HG03095 (cell line): ENCODE measurements around the gene INTS4.
"Not testable (repeated sequence)": the region's sequence is repeated elsewhere in the genome, so short reads cannot be mapped to it uniquely, and the experiment has no call there.

Source experiments
- ATAC-seq: cut with Tn5 transposase; IDR thresholded peaks from one replicate; pipeline ENCODE4 v1.9.1; 2021; ENCODE audit warnings: moderate library complexity; ENCODE audit not compliant: unreplicated experiment

INTS4 gene

DNA sequence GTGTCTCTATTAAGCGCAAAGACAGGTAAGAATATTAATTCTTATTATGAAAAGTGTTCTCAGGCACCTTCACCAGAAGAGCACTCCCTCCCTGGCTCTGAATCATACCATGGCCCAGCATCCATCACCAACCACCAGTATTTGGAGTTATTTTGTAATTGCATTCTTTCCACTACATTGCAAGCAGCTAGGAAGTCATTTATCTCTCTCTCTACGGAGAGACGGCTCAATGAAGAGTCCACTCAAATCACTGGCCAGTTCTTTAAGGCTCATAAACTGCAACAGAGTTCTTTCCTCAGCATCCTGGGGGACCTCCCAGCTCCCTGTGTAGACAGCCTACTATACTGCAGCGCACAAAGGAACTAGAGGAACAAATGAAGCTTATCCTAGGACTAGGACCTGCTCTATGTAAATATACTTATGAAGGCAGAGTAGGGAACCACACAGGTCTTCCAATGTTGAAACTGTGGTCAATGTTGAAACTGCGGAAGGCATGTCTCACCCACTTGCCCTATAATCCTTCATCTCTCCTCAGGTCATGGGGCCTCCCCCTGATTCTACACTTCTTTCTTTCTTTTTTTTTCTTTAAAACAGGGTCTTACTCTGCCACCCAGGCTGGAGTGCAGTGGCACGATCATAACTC, 110.2 kb downstream of the INTS4 start:
- ATAC-seq = no peak

DNA sequence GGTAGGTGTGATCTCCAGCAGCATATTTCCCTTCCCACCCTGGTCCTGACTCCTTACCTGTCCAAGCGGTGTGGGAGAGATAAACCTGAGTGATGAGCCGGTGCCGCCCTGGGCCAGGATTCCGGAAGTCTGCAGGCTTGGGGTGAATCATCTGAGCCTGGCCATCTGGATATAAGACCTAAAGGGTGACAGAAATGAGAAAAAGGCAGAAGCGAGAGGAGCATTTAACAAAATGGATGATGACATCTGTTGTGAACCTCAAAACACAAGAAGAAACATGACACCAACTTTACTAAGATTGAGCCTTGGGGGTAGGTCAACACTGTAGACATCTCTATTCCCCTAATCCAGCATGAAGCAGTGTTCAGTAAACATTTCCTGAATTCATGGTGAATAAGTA, 110.7 kb downstream of the INTS4 start:
- no peak for ATAC-seq

DNA sequence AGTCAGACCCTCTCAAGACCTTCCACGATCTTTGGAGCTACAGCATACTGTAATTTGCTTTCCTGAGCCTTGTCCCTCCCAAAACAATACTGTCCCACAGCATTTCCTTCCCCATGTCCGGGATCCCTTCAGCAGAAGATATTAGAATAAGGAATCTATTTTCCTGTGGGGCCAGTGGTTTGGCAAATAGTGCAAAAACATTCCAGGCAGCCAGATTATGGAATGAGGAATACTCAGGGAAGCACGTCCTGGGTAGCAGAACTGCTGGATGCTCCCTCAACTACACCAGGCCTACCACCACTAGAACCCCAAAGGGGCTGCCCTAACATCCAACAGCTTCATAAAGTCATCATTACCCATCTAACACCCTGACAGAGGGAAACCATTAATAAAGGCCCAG, 112.1 kb downstream of the INTS4 start:
- ATAC-seq = no peak

DNA sequence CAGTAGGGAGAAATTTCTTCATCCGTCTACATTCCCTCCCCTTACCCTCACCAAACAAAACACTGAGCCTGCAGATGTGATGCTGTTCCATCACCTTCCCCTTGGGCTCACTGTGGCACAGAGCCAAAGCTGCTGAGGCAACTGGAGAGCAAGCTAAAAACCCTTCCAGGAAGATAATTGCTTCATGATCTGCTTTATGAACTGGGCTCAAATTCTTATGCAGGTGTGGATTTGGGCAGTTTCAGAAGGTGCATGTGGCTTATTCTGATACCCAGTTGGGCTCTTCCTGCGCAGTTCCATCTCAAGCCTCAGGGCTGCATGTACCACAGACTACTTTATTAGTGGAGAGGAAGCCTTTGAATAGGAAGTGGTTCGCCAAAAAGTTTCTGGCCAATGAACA, 115.2 kb downstream of the INTS4 start:
- ATAC-seq = peak; percentile 76

DNA sequence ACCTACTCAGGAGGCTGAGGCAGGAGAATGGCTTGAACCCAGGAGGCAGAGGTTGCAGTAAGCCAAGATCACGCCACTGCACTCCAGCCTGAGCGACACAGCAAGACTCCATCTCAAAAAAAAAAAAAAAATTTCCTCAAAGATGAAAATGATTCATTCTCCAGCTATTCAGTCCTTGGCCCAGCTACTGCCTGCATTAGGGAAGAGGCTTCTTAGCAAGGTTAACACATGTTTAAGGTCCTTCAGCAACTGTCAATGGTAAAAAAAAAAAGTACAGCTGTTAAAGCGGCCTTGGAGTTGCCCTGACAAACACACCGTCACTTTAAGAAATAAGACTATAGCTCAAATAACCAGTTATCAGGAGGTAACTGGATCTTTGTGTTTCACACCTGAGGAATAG, 116.2 kb downstream of the INTS4 start:
- not testable (repeated sequence) for ATAC-seq

DNA sequence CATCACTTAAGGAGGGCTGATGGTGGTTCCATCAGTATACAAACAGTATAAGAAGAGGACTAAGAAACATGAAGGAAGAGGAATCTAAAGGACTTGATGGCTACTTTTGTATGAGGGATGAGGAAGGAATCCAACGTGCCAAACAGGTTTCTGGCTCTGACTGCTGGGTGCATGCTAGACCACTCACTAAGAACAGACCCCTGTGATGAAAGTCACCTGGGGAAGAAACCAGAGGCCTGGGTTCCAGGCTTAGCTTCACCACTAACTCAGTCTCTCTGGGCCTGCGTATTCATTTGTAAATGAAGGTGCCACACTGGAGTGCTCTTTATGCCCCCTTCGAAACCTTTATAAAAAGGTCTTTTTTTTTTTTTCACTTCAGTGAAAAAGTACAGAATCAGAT, 118.4 kb downstream of the INTS4 start:
- no peak for ATAC-seq

DNA sequence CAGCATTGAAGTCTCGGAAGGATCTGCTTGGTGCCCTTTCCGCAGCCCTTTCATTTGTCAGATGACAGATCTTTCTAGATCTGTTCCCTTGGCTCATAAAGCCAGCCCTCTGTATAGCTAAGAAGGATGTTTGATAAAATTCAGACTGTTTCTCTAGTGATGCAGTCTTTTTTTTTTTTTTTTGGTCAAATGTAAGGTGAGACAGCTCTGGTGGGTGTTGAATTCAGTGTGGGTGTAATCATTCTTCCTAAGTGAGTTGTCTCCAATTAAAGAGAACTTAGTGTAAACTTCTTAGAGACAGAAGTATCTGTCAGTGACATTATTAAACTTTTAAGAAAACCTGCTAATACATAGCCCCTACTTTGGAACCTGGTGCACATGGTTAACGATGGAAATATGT, 120.3 kb downstream of the INTS4 start:
- ATAC-seq = no peak

DNA sequence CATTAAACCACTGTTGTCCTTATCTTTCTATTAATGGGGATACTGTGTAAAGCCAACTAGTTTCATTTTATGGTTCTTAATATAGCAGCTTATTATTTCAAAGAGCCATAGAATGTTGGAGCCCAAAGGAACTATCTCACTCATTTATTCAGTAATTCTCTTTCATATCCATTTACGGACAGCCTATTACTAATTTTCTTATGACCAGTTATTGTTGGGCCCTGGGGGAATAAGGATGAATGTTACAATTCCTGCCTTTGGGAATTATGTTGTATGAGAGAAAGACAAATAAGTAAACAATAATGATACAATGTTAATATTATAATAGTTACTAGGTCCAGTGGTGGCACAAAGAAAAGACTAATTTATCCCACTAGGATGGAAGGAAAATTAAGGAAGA, 121.1 kb downstream of the INTS4 start:
- ATAC-seq = no peak

DNA sequence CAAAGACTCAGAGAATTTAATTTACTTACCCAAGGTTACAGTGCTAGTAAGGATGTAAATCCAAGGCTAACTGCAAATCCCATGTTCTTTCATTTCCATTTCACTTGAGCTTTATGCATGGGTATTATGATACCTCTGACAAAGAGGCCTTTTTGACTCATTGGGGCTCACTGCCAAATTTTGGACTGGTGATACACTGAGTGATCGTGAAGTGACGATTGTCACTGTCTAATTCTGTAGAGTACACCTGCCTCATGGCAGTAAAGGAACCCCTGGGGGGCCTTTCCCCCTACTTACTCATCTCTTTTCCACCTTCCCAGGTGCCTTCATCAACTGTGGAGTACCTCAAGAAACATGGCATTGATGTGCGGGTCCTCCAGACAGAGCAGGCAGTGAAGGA, 122.6 kb downstream of the INTS4 start:
- ATAC-seq = no peak

DNA sequence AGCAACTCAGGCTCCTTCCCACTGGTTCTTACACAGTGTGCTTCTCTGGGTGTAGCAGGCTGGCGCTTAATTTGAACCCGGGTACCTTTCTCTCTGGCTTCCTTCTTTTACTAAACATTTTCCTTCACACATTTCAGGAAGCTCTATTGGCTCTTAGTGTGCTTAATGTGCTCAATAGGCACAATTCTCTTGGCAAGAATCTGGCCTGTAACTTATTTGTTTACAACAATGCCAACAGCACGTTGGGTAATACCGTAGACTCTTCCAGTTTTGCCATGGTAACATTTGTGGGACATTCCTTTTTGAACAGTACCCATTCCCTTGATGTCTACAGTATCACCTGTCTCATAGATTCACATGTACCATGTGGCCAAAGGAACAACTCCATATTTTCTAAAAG, 125.7 kb downstream of the INTS4 start:
- ATAC-seq = no peak

DNA sequence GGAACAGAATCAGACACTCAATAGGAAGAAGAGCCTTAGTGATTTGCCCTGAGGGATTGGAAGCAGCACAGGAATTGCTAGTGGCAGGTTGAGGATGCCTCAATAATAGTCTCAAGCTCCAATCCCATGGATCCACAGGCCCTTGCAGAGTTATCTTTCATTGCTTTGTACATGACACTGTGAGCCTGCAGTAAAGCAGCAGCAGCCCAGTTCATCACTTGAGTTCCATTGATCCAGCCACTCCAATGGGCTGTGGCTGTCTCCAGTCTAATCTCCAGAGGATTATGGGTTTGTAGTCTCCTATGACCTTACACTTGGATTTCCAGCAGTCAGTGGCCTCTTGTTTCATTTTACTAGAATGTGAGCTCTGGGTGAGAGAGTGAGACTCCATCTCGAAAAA, 128.1 kb downstream of the INTS4 start:
- ATAC-seq = no peak

DNA sequence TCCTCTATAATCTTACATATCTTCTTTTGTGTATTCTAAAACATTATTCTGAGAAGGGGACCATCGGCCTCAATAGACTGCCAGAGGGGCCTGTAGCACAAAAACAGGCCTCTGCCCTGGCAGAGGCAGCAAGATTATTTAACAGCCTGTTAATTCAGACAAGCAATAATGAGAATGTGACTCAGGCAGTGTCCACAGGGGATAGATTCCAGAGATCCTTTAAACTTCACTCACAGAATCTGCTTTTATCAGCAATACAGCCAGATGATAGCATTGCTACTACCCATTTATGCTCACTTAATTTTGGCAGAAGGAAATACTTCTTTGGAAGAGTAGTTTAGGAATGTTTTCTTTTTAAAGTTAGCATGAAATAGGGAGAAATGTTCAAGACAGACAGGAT, 128.7 kb downstream of the INTS4 start:
- no peak for ATAC-seq

DNA sequence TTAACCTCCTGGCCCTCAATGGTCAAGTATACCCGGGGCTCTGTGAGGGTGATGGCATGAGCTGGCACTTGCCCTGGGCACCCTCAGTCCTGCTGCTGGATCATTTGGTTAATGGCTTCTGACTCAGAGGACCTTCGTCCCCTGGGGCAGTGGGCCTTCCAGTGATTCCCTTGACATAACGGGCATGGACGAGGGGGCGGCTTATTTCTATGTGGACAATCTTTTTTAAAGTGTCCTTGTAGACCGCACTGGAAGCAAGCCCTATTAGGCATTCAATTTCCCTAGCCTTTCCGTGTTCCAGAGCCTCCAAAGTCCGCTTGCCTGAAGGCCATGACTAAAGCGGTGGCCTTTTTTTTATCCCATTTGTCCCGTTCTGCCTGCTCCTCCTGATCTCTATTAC, 133.0 kb downstream of the INTS4 start:
- ATAC-seq = not testable (repeated sequence)

DNA sequence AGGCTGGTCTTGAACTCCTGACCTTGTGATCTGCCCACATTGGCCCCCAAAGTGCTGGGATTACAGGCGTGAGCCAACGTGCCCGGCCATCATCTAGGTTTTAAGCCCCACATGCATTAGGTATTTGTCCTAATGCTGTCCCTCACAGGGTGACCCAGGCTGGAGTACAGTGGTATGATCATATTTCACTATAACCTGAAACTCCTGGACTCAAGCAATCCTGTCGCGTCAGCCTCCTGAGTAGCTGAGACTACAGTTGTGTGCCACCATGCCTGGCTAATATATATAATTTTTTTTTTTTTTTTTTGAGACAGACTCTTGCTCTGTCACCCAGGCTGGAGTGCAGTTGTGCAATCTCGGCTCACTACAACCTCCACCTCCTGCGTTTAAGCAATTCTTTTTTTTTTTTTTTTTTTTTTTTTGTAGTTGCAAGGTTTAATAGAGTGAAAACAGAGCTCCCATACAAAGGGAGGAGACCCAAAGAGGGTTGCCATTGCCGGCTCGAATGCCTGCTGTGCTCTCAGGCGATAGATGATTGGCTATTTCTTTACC, 136.5 kb downstream of the INTS4 start:
- not testable (repeated sequence) for ATAC-seq

DNA sequence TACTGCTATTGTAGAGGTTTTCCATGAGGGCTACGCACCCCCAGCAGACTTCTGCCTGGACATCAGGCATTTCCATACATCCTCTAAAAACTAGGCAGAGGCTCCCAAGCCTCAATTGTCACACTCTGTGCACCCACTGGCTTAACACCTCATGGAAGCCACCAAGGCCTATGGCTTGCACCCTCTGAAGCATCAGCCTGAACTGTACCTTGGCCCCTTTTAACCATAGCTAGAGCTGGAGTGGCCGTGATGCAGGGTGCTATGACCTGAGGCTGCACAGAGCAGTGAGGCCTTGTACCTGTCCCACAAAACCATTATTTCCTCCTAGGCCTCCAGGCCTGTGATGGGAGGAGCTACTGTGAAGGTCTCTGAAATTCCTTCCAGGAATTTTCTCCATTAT, 139.6 kb downstream of the INTS4 start:
- ATAC-seq = no peak

DNA sequence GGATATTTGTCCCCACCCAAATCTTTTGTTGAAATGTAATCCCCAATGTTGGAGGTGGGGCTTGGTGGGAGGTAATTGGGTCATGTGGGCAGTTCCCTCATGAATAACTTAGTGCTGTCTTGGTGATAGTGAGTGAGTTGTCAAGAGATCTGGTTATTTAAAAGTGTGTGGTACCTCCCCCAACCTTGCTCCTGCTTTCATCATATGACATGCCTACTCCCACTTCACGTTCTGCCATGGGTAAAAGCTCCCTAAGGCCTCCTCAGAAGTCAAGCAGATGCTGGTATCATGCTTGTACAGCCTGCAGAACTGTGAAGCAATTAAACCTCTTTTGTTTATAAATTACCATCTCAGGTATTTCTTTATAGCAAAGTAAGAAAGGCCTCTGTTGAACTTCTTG, 143.0 kb downstream of the INTS4 start:
- ATAC-seq = no peak

DNA sequence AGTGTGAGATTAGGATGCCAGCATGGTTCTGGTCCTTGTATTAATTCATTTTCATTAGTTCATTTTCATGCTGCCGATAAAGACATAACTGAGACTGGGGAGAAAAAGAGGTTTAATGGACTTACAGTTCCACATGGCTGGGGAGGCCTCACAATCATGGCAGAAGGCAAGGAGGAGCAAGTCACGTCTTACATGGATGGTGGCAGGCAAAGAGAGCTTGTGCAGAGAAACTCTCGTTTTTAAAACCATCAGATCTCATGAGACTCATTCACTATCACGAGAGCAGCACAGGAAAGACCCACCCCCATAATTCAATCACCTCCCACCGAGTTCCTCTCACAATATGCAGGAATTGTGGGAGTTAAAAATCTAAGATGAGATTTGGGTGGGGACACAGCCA, 150.8 kb downstream of the INTS4 start:
- not testable (repeated sequence) for ATAC-seq

DNA sequence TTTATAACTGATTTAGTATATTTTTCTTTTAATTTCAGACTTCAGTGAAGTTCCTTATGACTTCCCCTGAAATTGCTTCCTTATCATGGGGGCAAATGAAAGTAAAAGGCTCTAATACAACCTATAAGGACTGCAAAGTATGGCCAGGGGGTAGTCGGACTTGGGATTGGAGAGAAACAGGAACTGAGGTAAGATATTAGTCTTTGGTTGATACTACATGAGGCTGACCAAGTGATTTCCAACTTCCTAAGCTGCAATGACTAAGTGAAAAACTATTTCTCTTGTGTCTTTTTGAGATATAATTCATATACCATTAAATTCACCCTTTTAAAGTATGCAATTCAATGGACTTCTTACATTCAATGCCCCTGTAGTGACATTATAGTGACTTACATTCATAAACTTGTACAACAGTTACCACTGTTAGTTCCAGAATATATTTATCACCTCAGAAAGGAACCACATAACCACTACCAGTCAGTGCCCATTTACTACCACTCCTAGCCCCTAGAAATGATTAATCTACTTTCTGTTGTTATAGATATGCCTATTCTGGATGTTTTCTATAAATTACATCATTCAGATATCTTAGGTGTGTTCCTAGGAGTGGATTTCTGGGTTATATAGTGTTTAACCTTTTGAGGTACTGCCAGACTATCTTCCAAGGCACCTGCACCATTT, 151.9 kb downstream of the INTS4 start:
- ATAC-seq = no peak

DNA sequence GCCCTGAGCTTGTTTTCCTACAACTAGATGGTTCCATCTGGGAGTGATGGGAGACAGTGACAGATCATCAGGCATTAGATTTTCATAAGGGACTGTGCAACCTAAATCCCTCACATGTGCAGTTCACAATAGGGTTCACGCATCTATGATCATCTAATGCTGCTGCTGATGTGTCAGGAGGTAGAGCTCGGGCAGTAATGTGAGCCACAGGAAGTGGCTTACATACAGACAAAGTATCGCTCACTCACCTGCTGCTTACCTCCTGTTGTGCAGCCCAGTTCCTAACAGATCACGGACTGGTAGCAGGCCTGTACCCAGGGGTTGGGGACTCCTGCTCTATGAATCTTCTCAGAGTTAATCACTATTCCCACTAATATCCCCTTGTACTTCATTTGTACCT, 161.2 kb downstream of the INTS4 start:
- no peak for ATAC-seq

DNA sequence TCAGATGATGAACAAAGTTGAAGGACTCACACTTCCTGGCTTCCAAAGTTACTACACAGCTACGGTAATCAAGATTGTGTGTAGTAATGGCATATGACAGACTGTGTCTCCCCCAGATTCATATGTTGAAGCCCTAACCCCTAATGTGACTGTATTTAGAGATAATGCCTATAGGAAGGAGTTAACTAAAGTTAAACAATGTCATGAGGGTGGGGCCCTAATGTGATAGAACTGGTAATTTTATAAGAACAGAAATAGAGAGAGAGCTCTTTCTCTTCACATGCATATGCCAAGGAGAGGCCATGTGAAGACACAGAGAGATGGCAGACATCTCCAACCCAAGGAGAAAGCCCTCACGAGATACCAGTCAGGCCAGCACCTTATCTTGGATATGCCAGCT, 165.5 kb downstream of the INTS4 start:
- no peak for ATAC-seq
